Measurements from ENCODE around the gene TM4SF5. TPM values are rescaled to one million over a fixed set of nuclear protein-coding genes. Genes with fewer than 3 reads are reported as not detected.

The TM4SF5 gene
- total RNA-seq = not detected in 2 replicates

- H3K27me3 ChIP-seq (ENCODE audit: insufficient read depth, low read length) = no peaks in the 10 kb centered on the region
- no peak within 1 kb of the TSS for H3K27ac ChIP-seq (ENCODE audit: low read depth, low read length)
- peaks cover under 1% of the 10 kb centered on the region for H3K4me1 ChIP-seq (ENCODE audit: insufficient read depth, low read length)
- TF ChIP-seq CTCF (IDR thresholded peaks at IDR 0.05; ENCODE audit: extremely low read depth, low read depth, low read length) = no peak
- no peaks in the 10 kb centered on the region for H3K79me2 ChIP-seq (ENCODE audit: insufficient read depth, low read length)
- no peaks in the 10 kb centered on the region for H3K36me3 ChIP-seq (ENCODE audit: insufficient read depth, low read length)
- H4K20me1 ChIP-seq (ENCODE audit: insufficient read depth, low read length) = no peaks in the 10 kb centered on the region
- no peak within 1 kb of the TSS for H3K4me3 ChIP-seq (ENCODE audit: insufficient read depth, low read length)
- H3K9me3 ChIP-seq (ENCODE audit: low read depth, low read length) = no peaks in the 10 kb centered on the region
- no peak within 1 kb of the TSS for H3K4me2 ChIP-seq (ENCODE audit: insufficient read depth, low read length)
- no peak within 1 kb of the TSS for H2AFZ ChIP-seq (ENCODE audit: low read length)
- no peak for DNase-seq (ENCODE audit: insufficient read length, low spot score, missing footprints)
These were observed at the start of gene TM4SF5 for GRCh38 chr17:4771519-4772234. TSS of gene TM4SF5 (plus strand) at chr17:4771886. CDS start at chr17:4771923, 37 bp downstream.

GRCh38 chr17:4722678-4723240 is 48.9 kb upstream of the TM4SF5 start:
- H3K27ac ChIP-seq (ENCODE audit: low read depth, low read length) = no peak overlapping the region
- no peaks in the 10 kb centered on the region for H3K36me3 ChIP-seq (ENCODE audit: insufficient read depth, low read length)
- no peak overlapping the region for H3K4me2 ChIP-seq (ENCODE audit: insufficient read depth, low read length)
- peak; percentile 65 for DNase-seq (ENCODE audit: insufficient read length, low spot score, missing footprints)
- TF ChIP-seq CTCF (IDR thresholded peaks at IDR 0.05; ENCODE audit: extremely low read depth, low read depth, low read length) = no peak
- no peaks in the 10 kb centered on the region for H3K27me3 ChIP-seq (ENCODE audit: insufficient read depth, low read length)
- peaks cover 7% of the 10 kb centered on the region for H3K4me1 ChIP-seq (ENCODE audit: insufficient read depth, low read length)
- no peak overlapping the region for H3K4me3 ChIP-seq (ENCODE audit: insufficient read depth, low read length)
- no peaks in the 10 kb centered on the region for H4K20me1 ChIP-seq (ENCODE audit: insufficient read depth, low read length)
- no peak overlapping the region for H2AFZ ChIP-seq (ENCODE audit: low read length)
- H3K9me3 ChIP-seq (ENCODE audit: low read depth, low read length) = no peaks in the 10 kb centered on the region
- no peaks in the 10 kb centered on the region for H3K79me2 ChIP-seq (ENCODE audit: insufficient read depth, low read length)

- TF ChIP-seq CTCF (IDR thresholded peaks at IDR 0.05; ENCODE audit: extremely low read depth, low read depth, low read length) = no peak
These were observed 47.0 kb upstream of the TM4SF5 start for GRCh38 chr17:4724650-4725049.

GRCh38 chr17:4725646-4726310 is 45.9 kb upstream of the TM4SF5 start:
- no peaks in the 10 kb centered on the region for H3K79me2 ChIP-seq (ENCODE audit: insufficient read depth, low read length)
- no peaks in the 10 kb centered on the region for H4K20me1 ChIP-seq (ENCODE audit: insufficient read depth, low read length)
- H3K36me3 ChIP-seq (ENCODE audit: insufficient read depth, low read length) = no peaks in the 10 kb centered on the region
- no peak overlapping the region for H3K4me3 ChIP-seq (ENCODE audit: insufficient read depth, low read length)
- no peak overlapping the region for H3K4me2 ChIP-seq (ENCODE audit: insufficient read depth, low read length)
- no peaks in the 10 kb centered on the region for H3K9me3 ChIP-seq (ENCODE audit: low read depth, low read length)
- H2AFZ ChIP-seq (ENCODE audit: low read length) = no peak overlapping the region
- no peak for DNase-seq (ENCODE audit: insufficient read length, low spot score, missing footprints)
- no peaks in the 10 kb centered on the region for H3K27me3 ChIP-seq (ENCODE audit: insufficient read depth, low read length)
- no peak overlapping the region for H3K27ac ChIP-seq (ENCODE audit: low read depth, low read length)
- peaks cover 11% of the 10 kb centered on the region for H3K4me1 ChIP-seq (ENCODE audit: insufficient read depth, low read length)
- TF ChIP-seq CTCF (IDR thresholded peaks at IDR 0.05; ENCODE audit: extremely low read depth, low read depth, low read length) = no peak

More at GRCh38 chr17:4724650-4725049, 47.0 kb upstream of the TM4SF5 start:
- Histone ChIP-seq H3K27ac (ENCODE audit: low read depth, low read length) (no peak overlapping the region), H2AFZ (ENCODE audit: low read length) (no peak overlapping the region), H3K9me3 (ENCODE audit: low read depth, low read length) (no peaks in the 10 kb centered on the region), H3K4me3 (ENCODE audit: insufficient read depth, low read length) (no peak overlapping the region), H3K36me3 (ENCODE audit: insufficient read depth, low read length) (no peaks in the 10 kb centered on the region), H3K4me2 (ENCODE audit: insufficient read depth, low read length) (no peak overlapping the region), H3K27me3 (ENCODE audit: insufficient read depth, low read length) (no peaks in the 10 kb centered on the region), H4K20me1 (ENCODE audit: insufficient read depth, low read length) (no peaks in the 10 kb centered on the region), H3K4me1 (ENCODE audit: insufficient read depth, low read length) (peaks cover 7% of the 10 kb centered on the region), H3K79me2 (ENCODE audit: insufficient read depth, low read length) (no peaks in the 10 kb centered on the region)
- no peak for DNase-seq (ENCODE audit: insufficient read length, low spot score, missing footprints)

Measured in osteoblast (primary cell).